IgD-negative memory B cell (primary cell): Measurements from ENCODE around the gene GPC3. TPM values are rescaled to one million over a fixed set of nuclear protein-coding genes. Genes with fewer than 3 reads are reported as not detected.
A peak's percentile ranks its signal among the peaks of the same experiment; 100 is the strongest.
"Not testable (repeated sequence)": the region's sequence is repeated elsewhere in the genome, so short reads cannot be mapped to it uniquely, and the experiment has no call there.

Experiments
- H3K27ac Mint-ChIP-seq, 3 donors: one replicate each; pipeline ENCODE4 v1.8.0; 2020 to 2022; ENCODE audit warnings: mild to moderate bottlenecking in 3 of 3, mixed read lengths in 3 of 3, moderate library complexity in 1 of 3
- H3K27me3 Mint-ChIP-seq: one replicate; pipeline ENCODE4 v1.8.0; 2021; ENCODE audit warnings: mixed read lengths
- H3K36me3 Mint-ChIP-seq: one replicate; pipeline ENCODE4 v1.8.0; 2020; ENCODE audit warnings: mild to moderate bottlenecking, mixed read lengths
- H3K4me1 Mint-ChIP-seq, 3 donors: one replicate each; pipeline ENCODE4 v1.8.0; 2020 to 2022; ENCODE audit warnings: mixed read lengths in 3 of 3, mild to moderate bottlenecking in 1 of 3
- H3K4me3 Mint-ChIP-seq, 4 donors: one replicate each; pipeline ENCODE4 v1.8.0; 2020 to 2022; ENCODE audit warnings: mild to moderate bottlenecking in 4 of 4, mixed read lengths in 4 of 4, moderate library complexity in 3 of 4
- H3K9me3 Mint-ChIP-seq, 3 donors: one replicate each; pipeline ENCODE4 v1.8.0; 2020 to 2021; ENCODE audit warnings: mixed read lengths in 3 of 3, mild to moderate bottlenecking in 1 of 3
- polyA plus RNA-seq: library from polyadenylated mRNA; unstranded; fragments of 300-500 nt; fragmentation: Illumina TruSeq; gene quantifications from one replicate; pipeline ENCODE4 v1.2.3, GENCODE V29; 2021

The GPC3 gene
- polyA plus RNA-seq, 1 donor from 2014 or later: 0.10 TPM

DNA sequence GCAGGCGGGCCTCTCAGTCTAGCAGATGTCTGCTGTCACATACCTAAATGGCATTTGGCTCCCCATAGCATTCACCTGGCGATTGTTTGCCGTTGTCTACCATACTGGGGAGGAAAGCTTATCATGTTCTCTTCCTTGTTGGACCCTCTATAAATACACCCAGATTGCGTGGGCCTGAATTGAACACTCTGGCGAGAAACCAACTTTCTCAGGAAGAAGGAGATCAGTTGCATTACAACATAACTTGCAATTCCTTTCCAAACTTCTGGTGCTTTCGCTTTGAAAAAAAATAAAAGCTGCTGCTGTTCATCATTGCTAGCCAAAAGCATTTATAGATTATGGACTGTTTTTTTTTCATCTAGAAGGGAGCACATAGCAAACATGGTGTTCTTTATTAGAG, 340.1 kb downstream of the GPC3 start:
- Mint-ChIP-seq H3K4me1 (no peaks in the 10 kb centered on the region), H3K4me3 (no peak overlapping the region), H3K27ac (no peak overlapping the region), H3K36me3 (no peaks in the 10 kb centered on the region), H3K9me3 (no peaks in the 10 kb centered on the region), H3K27me3 (peaks cover 3% of the 10 kb centered on the region)

DNA sequence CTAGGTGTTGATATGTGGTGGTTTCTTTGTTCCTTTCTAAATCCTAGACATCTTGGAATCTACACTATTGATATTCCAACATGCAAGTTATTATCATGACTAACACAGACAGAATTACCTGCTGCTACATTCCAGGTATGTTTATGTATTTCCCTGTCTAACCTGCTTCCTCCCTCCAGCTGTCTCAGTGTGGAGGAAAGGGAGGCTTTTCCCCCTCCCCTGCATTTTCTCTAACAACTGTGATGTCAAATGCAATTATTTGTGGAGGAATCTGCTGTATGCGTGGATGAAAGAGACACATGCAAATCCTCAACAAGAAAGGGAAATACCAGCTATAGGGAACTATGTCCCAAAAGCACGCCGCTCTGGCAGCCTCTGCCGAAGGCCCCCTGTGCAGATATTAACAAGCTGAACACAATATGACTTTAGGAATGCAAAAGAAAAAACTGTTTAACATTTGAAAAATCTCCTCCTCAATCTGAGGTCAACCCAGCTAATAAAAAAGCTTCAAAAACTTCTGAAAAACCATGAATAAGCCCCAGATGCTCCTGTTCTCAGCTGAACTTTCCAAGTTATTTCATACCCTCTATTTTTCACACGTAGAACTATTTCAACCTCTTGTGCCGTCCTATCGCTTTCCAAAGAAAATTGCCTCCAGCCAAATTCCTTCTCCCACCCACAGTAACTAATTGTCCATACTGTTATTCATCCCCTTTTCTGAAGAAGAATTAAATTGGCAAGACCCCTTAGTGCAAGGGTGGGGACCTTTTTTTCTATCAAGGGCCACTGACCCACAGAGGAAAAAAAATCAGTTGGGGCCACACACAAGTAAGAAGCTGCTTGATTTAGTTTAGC, 345.0 kb downstream of the GPC3 start:
- H3K36me3 Mint-ChIP-seq: no peaks in the 10 kb centered on the region
- no peaks in the 10 kb centered on the region for H3K4me1 Mint-ChIP-seq
- no peaks in the 10 kb centered on the region for H3K9me3 Mint-ChIP-seq
- no peak overlapping the region for H3K4me3 Mint-ChIP-seq
- H3K27ac Mint-ChIP-seq: no peak overlapping the region
- peaks cover 1% of the 10 kb centered on the region for H3K27me3 Mint-ChIP-seq

DNA sequence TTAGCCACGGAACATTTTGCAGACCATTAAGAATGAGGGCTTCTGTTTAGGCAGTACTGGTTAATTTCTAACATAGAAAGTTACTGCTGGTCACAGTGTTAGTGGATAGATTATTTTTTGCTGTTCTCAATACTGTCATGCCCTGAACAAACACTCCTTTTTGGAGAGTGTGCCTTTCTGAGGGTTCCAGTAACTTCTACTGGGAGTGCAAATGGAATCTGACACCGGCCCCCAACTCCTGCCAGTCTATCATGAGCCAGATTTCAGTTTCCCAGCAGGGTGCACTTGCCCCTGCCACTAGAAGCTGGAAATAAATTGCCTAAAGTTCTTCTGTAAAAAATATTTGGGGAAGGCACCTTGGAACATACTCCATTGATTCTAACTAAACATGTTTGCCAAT, 345.7 kb downstream of the GPC3 start:
- Mint-ChIP-seq H3K27me3 (no peaks in the 10 kb centered on the region), H3K9me3 (no peaks in the 10 kb centered on the region), H3K4me3 (no peak overlapping the region), H3K27ac (no peak overlapping the region), H3K36me3 (no peaks in the 10 kb centered on the region), H3K4me1 (no peaks in the 10 kb centered on the region)

DNA sequence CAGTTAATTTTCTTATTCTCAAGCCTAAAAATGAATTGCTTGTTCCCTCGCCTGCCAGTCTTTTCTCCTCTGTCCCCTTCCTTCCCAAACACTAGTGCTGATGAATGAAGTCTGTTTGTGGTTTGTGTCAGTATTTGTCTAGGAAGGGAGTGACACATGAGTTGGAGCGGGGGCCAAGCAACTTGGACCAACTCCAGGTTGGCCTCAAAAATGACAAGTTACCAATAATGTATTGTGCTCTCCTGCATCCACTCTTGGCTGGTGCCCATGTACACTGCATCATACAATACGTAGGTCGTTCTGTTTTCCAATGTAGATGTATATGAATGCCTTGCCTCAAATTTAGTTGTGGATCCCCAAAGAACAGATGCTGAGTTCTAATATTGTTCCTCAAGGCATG, 347.1 kb downstream of the GPC3 start:
- no peaks in the 10 kb centered on the region for H3K36me3 Mint-ChIP-seq
- H3K27ac Mint-ChIP-seq: no peak overlapping the region
- H3K4me3 Mint-ChIP-seq: no peak overlapping the region
- H3K9me3 Mint-ChIP-seq: no peaks in the 10 kb centered on the region
- H3K27me3 Mint-ChIP-seq: no peaks in the 10 kb centered on the region
- no peaks in the 10 kb centered on the region for H3K4me1 Mint-ChIP-seq

DNA sequence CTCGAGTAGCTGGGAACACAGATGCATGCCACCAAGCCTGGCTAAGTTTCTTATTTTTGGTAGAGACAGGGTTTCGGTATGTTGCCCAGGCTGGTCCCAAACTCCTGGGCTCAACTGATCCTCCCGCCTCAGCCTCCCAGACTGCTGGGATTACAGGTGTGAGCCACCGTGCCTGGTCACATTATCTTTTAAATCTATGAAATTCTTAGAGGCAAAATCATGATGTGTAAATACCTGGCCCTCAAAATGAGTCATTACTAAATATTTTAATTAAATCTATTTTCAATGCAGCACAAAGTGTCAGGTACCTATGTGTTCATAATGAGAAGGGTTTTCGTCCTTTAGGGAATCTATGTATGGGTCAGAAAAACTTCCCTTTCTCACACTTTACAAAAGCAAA, 347.6 kb downstream of the GPC3 start:
- H3K9me3 Mint-ChIP-seq: no peaks in the 10 kb centered on the region
- no peaks in the 10 kb centered on the region for H3K36me3 Mint-ChIP-seq
- no peak overlapping the region for H3K27ac Mint-ChIP-seq
- no peaks in the 10 kb centered on the region for H3K4me1 Mint-ChIP-seq
- H3K27me3 Mint-ChIP-seq: no peaks in the 10 kb centered on the region
- H3K4me3 Mint-ChIP-seq: no peak overlapping the region

DNA sequence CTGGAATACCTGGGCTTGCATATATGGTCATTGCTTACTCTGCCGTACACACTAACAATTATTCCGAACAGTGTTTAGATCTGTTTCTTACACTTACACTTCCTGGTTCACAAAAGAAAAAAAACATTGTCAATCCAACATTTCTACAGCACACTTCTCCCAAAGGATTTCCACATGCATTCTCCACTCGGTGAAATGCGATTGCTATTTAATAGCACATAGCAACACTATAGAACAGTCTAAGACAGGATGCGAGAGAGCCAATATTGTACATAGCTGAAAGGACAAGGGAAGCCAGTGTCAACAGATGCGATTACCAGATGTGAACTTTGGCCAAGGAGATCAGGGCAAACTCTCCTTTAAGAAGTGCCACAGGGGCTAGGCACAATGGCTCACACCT, 349.4 kb downstream of the GPC3 start:
- Mint-ChIP-seq H3K36me3 (no peaks in the 10 kb centered on the region), H3K4me3 (peak overlapping the region in 1 of 4 donors; percentile 14), H3K27me3 (no peaks in the 10 kb centered on the region), H3K4me1 (no peaks in the 10 kb centered on the region), H3K9me3 (no peaks in the 10 kb centered on the region), H3K27ac (no peak overlapping the region)

DNA sequence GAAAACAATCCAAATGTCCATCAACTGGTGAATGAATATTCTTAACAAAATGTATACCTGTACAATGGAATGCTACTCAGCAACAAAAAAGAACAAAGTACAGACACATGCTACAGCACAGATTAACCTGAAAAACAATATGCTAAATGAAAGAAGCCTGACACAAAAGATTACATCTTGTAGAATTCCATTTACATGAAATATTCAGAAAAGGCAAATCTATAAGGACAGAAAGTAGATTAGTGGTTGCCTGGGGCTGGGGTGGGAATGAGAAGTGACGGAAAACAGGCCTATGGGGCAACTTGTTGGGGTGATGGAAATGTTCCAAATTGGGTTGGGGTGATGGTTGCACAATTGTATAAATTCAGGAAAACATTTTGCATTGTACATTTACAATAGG, 351.0 kb downstream of the GPC3 start:
- Mint-ChIP-seq H3K4me3 (no peak overlapping the region), H3K9me3 (no peaks in the 10 kb centered on the region), H3K27me3 (no peaks in the 10 kb centered on the region), H3K36me3 (no peaks in the 10 kb centered on the region), H3K4me1 (no peaks in the 10 kb centered on the region), H3K27ac (no peak overlapping the region)

DNA sequence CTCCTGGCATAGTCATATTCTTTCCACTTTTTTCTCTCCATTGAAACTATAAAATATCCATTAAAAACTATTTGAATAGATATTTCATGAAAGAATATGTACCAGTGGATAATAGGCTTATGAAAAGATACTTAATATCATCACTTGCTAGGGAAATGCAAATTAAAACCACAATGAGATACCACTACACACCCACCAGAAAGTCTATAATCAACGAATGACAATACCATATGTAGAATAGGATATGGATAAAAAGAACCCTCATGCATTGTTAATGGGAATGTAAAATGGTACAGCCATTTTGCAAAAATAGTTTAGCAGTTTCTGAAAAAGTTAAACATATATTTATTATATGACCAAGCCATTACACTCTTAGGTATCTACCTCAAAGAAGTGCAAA, 351.4 kb downstream of the GPC3 start:
- no peaks in the 10 kb centered on the region for H3K27me3 Mint-ChIP-seq
- no peak overlapping the region for H3K4me3 Mint-ChIP-seq
- H3K36me3 Mint-ChIP-seq: no peaks in the 10 kb centered on the region
- no peaks in the 10 kb centered on the region for H3K4me1 Mint-ChIP-seq
- no peak overlapping the region for H3K27ac Mint-ChIP-seq
- H3K9me3 Mint-ChIP-seq: no peaks in the 10 kb centered on the region

DNA sequence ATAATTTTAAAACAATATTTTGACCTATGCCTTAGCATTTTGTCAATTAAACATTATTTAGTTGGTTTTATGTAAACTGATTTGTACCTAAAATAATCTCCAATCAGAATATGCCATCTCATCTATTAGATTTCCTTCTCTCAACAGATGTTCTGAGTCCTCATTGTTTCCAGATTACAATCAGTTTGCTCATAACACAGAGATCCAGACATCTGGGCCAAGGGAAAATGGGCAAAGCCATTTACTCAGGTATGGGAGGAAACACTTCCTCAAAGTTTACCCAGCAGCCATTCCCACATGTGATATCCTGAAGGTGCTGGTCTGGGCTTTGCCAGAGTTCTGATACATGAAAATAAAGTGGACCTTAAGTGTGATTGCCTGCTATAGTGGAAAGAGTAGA, 352.2 kb downstream of the GPC3 start:
- Mint-ChIP-seq H3K4me3 (no peak overlapping the region), H3K36me3 (no peaks in the 10 kb centered on the region), H3K4me1 (no peaks in the 10 kb centered on the region), H3K27ac (no peak overlapping the region), H3K9me3 (no peaks in the 10 kb centered on the region), H3K27me3 (no peaks in the 10 kb centered on the region)

DNA sequence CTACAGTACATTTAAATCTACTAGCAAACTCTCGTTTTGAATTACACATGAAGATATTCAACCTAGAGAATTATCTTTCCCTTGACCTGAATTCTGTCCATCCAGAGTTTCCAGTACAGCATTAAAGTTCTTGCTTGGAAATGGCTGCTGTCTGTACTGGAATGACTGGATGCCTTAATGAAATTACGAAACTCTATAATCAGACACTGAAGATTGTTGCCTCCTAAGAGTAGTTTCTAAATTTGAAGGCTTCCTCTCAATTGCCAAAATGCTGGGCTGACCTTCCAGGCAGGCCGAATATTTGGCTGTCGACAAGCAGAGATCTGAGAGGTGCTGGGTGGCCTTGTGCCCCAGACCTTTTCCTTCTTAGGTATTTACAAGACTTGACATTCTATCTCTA, 355.0 kb downstream of the GPC3 start:
- H3K27ac Mint-ChIP-seq: no peak overlapping the region
- H3K4me1 Mint-ChIP-seq: no peaks in the 10 kb centered on the region
- H3K27me3 Mint-ChIP-seq: no peaks in the 10 kb centered on the region
- no peaks in the 10 kb centered on the region for H3K36me3 Mint-ChIP-seq
- H3K4me3 Mint-ChIP-seq: no peak overlapping the region
- H3K9me3 Mint-ChIP-seq: no peaks in the 10 kb centered on the region

DNA sequence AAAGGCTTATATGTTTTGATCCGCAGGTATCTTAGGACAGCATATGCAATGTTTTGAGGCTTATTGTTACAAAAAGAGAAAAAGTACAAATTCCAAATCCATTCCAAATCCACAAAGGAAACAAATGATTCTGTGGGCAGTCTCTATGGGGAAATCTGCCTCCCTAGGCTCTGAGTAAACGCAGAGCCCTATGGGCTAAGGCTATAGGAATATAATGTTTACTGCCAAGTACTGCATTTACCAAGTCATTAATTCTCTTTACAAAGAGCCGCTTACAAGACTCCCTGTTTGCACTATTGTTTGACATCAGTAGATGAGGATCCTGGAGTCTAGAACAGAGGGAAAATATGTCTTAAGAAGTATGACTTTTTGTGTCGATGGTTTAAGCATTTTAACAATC, 357.7 kb downstream of the GPC3 start:
- Mint-ChIP-seq H3K27me3 (peaks cover 2% of the 10 kb centered on the region), H3K36me3 (no peaks in the 10 kb centered on the region), H3K27ac (no peak overlapping the region), H3K4me3 (no peak overlapping the region), H3K9me3 (no peaks in the 10 kb centered on the region), H3K4me1 (no peaks in the 10 kb centered on the region)

DNA sequence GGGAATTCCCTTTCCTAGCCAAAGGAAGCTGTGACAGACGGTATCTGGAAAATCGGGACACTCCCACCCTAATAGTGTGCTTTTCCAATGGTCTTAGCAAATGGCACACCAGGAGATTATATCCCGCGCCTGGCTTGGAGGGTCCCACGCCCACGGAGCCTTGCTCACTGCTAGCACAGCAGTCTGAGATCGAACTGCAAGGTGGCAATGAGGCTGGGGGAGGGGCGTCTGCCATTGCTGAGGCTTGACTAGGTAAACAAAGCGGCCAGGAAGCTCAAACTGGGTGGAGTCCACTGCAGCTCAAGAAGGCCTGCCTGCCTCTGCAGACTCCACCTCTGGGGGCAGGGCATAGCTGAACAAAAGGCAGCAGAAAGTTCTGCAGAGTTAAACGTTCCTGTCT, 364.0 kb downstream of the GPC3 start:
- not testable (repeated sequence) for H3K4me1 Mint-ChIP-seq, H3K27ac Mint-ChIP-seq

DNA sequence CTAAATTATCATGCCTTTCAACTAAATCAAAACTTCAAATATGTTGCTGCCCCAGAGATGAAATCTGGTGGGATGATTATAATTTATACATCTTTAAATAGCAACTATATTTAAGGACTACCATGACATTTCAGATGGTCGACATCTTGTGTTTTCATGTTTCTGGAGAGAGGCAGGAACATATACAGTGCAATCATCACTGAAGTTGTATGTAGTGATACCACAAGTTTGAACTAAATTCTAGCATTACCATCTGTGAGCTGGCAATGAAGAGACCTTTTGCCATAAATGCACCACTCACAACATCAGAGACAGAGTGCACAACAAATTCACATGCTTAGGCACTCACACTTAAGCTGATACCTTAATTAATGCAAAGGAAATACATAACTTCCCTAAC, 373.7 kb downstream of the GPC3 start:
- Mint-ChIP-seq H3K4me1 (no peaks in the 10 kb centered on the region), H3K27ac (no peak overlapping the region), H3K9me3 (peaks cover 4 to 7% (median 7%) of the 10 kb centered on the region in 3 donors), H3K27me3 (peaks cover 7% of the 10 kb centered on the region), H3K36me3 (no peaks in the 10 kb centered on the region), H3K4me3 (no peak overlapping the region)

More for the DNA sequence above, 364.0 kb downstream of the GPC3 start:
- H3K27me3 Mint-ChIP-seq, H3K9me3 Mint-ChIP-seq, H3K36me3 Mint-ChIP-seq, H3K4me3 Mint-ChIP-seq: not testable (repeated sequence)

DNA sequence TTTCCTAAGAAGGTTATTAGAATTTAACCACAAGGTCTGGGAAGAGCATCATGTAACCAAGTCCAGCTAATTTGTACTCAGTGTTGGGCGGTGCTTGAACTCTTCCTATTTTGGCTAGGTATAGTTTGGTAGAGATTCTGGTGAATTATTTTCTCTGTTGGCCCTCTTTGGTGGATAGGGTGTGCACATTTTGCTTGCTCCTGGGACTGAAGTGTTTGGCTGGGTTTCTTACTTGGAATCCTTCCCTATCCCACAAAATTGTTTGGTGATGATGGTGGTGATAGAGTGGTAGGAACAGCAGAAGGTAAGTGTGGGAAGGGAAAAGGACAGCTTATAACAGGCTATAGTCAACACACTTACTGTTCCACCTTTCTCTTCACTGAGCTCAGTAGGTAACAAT, 375.3 kb downstream of the GPC3 start:
- no peaks in the 10 kb centered on the region for H3K4me1 Mint-ChIP-seq
- no peak overlapping the region for H3K4me3 Mint-ChIP-seq
- peaks cover 9% of the 10 kb centered on the region for H3K27me3 Mint-ChIP-seq
- no peak overlapping the region for H3K27ac Mint-ChIP-seq
- no peaks in the 10 kb centered on the region for H3K36me3 Mint-ChIP-seq
- peaks cover 4 to 7% (median 7%) of the 10 kb centered on the region in 3 donors for H3K9me3 Mint-ChIP-seq

DNA sequence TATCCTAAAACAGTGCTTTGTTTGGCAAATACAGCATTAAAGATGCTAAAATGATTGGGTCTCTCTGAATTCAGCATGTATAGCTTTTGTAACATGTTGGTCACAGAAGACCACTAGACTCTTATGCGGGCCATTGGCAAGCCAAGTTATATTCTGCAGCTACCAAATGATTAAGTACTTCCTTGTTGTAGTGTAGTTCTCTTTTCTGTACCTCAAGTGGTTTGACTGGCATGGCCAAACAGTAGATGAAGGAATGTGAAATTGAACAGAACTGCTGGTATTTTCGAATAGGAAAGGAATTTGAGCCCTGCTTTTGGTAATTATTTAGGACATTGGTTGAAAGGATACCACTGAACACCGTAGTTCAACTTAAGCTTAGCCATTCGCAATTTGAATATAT, 376.2 kb downstream of the GPC3 start:
- no peak overlapping the region for H3K4me3 Mint-ChIP-seq
- H3K27me3 Mint-ChIP-seq: peaks cover 10% of the 10 kb centered on the region
- H3K36me3 Mint-ChIP-seq: no peaks in the 10 kb centered on the region
- peaks cover 2 to 5% (median 3%) of the 10 kb centered on the region in 3 donors for H3K9me3 Mint-ChIP-seq
- no peaks in the 10 kb centered on the region for H3K4me1 Mint-ChIP-seq
- no peak overlapping the region for H3K27ac Mint-ChIP-seq

DNA sequence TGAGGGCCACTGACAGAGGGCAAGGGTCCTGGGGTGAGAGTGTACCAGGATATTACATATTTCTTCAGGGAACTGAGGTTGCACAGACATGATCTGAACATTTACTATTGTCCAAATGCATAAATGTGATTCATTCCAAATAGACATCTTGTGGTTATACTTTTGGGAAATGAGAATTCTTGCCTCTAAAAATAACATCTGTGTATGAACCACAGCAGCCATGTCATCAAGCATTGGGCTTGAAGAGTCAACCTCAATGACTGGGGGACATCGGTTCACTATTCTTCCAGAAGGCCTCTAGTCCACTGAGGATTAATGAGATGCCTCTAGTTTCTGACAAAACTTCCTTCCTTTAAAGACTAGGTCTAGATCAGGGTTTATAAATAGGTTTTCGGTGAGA, 377.0 kb downstream of the GPC3 start:
- no peaks in the 10 kb centered on the region for H3K36me3 Mint-ChIP-seq
- no peaks in the 10 kb centered on the region for H3K9me3 Mint-ChIP-seq
- H3K27me3 Mint-ChIP-seq: peaks cover 14% of the 10 kb centered on the region
- no peaks in the 10 kb centered on the region for H3K4me1 Mint-ChIP-seq
- H3K27ac Mint-ChIP-seq: no peak overlapping the region
- no peak overlapping the region for H3K4me3 Mint-ChIP-seq
